ENCODE data around the gene HERPUD1. TPM values are rescaled to one million over a fixed set of nuclear protein-coding genes. Genes with fewer than 3 reads are reported as not detected.
"Not testable (repeated sequence)": the region's sequence is repeated elsewhere in the genome, so short reads cannot be mapped to it uniquely, and the experiment has no call there.

HERPUD1 gene
- polyA plus RNA-seq, 10 donors, result 62.5 to 98.4 (median 72.7) TPM

DNA sequence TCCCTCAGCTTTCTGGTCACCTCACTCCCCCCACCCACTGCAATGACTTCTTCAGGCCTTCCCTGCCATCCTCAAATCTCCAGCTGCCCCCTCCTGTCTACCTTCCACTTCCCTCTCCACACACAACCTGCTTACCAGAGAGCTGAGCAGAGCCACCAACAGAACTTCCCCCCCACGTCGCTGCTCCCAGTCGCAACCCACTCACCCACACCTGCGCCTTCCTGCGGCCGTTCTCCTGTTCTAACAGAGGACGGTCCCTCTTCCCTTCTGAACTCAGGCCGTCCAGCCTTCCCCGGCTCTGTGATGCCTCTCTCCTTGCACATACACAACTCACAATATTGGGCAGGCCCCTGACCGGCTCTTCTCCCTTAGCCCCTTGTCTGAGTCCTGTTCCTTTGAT is 43.8 kb downstream of the HERPUD1 start:
- no peak for DNase-seq

GRCh38 chr16:56977216-56977615 is 45.3 kb downstream of the HERPUD1 start:
- no peak for DNase-seq

GRCh38 chr16:56977823-56978430 is 46.0 kb downstream of the HERPUD1 start:
- no peak for DNase-seq

GRCh38 chr16:56980201-56980535 is 48.2 kb downstream of the HERPUD1 start:
- DNase-seq, result no peak

DNA sequence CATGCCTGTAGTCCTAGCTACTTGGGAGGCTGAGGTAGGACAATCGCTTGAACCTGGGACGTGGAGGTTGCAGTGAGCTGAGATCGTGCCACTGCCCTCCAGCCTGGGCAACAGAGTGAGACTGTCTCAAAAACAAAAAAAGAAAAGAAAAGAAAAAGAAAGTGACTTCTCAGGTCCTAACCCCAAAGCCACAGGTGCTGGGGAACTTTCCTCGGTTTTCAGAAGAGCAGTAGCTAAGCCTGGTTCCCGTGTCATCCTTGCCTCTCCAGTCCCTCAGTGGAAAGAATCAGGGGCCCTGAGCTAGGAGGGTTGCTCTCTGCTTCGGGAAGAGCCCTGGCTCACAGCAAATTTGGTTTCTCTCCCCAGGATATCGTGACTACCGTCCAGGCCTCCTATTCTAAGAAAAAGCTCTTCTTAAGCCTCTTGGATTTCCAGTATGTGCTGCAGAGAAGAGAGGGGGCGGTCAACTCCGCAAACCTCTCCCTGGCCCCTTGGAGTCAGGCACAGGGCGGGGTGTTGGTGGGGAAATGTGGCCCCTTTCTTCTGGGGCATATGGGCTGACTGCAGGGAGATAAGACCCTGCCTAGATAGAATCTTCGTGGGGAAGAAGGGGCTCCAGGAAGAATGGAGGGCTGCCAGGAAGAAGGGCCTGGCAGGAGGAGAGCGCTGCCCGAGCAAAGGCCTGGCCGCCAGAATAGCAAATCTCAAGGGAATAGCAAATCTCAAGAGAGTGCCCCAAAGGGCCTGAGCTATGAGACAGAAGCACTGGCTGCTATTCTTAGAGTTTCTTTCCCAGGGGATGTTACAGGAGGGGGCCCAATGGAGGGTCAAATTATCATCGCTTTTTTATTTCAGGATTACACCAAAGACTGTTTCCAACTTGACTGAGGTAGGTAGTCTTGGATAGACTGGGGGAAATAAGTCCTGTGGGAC is 49.1 kb downstream of the HERPUD1 start:
- peak in 1 of 3 donors; percentile 47 for DNase-seq

GRCh38 chr16:56981729-56982271 is 49.9 kb downstream of the HERPUD1 start:
- no peak for DNase-seq

DNA sequence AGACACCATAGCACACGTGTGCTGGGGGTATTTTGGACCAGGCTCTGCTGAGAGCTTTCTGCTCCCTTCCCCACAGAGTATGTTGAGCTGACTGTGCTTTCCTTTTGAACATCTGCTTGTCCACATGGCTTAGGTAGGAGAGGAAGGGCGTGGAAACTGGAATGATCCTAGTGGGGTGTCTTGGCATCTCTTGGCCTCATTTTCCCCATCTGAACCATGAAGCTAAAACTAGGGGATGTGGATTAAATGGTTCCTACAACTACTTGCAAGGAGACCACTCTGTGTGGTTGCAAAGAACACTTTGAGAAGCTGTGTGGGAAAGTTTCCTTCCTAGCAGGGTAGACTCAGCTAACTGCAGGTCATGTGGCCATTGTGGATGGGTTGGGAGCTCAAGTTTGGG is 50.8 kb downstream of the HERPUD1 start:
- no peak for DNase-seq

DNA sequence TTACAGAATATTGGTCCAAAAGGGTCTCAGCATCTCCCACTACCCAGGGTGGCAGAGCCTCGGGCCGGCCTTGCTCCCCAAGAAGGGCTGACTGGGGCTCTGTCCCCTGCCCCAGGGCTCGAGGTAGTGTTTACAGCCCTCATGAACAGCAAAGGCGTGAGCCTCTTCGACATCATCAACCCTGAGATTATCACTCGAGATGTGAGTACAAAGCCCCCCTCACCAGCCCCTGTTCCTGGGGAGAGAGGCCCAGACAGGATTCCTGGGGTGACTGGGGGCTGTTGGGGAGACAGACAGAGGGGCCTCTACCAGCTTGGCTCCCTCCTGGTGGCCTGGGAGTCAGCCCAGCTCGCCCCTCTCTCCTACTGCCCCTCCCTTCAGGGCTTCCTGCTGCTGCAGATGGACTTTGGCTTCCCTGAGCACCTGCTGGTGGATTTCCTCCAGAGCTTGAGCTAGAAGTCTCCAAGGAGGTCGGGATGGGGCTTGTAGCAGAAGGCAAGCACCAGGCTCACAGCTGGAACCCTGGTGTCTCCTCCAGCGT is 51.3 kb downstream of the HERPUD1 start:
- no peak for DNase-seq

DNA sequence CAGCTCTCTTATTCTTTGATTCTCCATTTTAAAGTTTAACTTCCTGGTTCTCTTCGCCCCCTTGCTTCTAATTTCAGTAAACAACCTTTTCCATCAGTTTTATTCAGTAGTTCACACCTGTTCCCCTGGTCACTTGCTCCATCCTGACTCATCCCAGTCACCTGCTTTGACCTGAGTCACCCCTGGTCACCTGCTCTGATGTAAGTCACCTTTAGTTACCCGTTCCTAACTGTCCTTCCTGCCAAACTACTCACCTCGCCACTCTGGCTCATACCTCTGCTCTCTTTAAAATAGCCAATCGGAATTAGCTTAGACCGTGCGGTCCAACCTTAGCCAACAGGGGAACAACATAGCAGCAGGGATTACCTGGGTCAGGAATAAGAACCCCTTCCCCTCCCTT is 52.7 kb downstream of the HERPUD1 start:
- no peak for DNase-seq

DNA sequence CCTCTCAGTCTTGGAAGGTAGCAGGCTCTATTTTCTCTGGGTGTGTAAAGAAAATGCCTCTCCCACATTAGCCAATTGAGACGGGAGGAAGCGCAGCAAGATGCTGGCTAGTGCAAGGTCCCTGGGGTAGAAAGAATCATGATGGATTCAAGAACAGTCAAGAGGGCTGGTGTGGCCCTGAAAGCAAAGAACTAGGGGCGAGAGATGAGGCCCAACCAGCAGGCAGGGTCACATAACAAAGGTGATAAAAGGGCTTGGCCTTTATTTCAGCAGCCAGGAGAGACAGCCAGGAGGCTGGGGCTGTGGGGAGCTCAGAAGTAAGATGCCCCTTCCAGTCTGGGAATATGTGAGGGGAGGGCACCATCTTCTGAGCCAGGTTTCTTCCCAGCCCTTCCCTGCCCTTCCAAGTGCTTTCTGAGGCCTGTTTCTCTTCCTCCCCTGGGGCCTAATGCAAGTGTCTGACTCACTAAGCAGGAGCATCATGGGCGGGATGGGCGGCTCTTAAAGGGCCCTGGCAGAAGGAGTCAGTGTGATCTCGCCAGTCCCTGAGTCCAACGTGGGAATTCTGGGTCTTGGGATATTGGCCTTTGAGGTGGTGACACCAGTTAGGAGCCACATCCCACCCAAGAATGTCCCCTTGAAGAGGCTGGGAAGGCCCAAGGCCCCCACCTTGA is 53.5 kb downstream of the HERPUD1 start:
- DNase-seq, result peak in 2 of 3 donors; percentile 64 to 69

DNA sequence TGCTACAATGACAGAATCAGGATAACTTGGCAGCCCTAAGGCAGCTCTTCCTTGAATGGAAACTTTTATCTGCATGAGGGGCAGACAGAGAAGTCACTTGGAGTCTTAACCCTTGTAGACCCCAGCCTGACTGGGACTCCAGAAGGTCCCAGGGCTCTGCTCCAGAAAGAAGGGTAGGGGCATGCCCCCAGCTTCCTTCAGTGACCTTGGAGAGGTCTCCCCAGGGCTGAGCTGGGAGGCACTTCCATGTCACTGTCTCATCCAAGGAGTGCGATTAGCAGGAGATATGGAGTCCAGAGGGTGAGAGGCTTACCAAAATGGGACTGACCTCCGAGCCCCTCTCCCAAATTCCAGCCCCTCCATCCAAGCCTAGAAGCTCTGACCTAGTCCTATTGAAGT is 54.0 kb downstream of the HERPUD1 start:
- DNase-seq, result no peak

- no peak for DNase-seq
Observed at GRCh38 chr16:56986361-56986760, 54.4 kb downstream of the HERPUD1 start.

GRCh38 chr16:56986908-56987307 is 55.0 kb downstream of the HERPUD1 start:
- not testable (repeated sequence) for DNase-seq

GRCh38 chr16:56987692-56988091 is 55.8 kb downstream of the HERPUD1 start:
- DNase-seq, result no peak

DNA sequence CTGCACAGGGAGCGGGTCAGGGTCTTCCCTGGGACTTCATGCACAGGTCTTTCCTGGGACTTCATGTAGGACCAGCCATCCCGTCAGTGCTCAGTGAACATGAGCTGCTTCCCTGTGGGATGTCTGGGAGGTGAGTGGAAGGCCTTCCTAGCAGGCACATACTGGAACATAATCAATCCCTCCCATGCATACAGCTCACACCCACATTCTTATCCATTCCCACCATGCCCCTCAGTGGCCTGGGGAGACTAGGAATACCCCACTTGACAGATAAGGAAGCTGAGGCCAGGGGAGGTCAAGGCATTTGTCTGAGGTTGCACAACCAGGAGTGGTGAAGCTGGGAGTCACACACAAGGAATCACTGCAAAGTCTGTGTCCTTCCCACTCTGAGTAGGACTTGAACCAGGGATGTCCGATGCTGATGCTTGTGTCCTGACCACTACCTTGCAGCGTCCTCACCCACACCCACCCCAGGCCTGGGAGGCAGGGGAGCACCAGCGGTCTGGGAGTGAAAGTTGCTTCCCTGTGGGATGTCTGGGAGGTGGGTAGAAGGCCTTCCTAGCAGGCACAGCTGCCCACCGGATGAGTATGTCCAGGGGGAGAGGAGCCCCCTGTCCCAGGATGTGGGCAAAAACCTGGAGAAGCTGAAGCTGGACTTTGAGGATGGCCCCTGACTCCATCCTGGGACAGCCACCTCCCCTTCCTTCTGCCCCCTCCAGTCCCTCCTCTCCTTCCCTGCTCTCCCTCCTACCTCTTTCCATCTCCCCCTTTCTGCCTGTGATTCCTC is 56.4 kb downstream of the HERPUD1 start:
- DNase-seq, result no peak

DNA sequence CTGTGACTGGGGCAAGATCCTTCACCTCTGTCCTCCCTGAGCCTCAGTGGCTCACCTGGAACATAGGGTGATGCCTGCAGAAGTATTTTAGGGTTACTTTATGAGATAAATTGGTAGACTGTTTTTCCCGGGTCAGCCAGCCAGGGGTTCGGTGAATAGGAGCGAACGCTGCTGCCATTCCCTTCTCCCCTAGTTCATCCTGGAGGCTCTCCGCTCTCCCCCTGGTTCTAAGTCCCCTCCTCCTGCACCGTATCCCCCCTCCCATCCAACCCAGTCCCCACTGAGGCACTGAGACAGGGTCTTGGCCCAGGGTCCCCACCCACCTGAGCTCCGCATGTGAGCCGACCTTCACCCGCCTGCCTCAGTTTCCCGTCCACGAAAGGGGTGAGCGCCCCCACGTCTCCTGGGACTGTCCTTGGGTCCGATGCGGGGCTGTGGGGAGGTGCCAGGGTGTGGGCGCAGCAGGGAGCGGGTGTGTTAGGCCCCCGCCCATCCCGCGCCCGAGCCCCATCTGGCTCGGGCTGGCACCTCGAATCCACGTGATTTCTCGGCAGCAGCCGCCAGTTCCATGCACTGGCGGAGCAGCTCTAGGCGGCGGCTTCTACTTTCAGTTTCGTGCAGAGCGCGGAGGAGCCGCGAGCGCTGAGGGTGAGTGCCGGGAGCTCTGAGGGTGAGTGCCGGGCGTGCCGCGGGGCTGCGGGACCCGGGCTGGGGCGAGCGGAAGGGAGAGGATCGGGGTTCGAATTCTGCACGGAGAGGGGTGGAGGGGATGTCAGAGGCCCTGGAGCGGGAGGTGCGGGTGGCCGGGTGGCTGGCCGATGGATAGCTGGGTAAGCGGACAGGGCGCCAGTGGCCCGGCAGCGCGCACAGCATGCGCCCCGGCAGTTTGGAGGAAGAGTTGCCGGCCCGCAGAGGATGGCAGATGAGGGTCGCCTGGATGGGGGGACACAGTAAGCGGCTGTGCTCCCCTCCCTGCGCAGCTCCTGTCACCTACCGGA is 57.3 kb downstream of the HERPUD1 start, which contains the start of gene NLRC5:
Gene NLRC5 (plus strand): TSS at position 610 of the 998 bp plus-strand sequence. CDS start 31,156 bp downstream, outside the sequence.
- DNase-seq, result peak; percentile 74 to 94 (median 75)

DNA sequence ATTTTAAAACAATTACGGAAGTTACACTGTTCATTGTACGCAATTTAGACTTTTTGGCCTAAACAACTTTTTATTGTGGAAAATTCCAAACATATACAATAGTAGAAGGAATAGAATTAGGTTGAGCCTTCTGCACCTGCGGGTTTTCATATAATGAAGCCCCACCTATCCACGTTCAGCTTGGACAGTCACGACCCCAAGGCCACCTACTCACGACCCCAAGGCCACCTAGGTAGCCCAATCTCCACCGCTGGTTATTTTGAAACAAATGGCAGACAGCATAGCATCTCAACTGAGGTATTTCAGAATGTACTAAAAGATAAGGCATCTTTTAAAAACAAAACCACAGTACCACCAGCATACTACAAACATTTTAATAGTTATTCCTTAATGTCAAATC is 58.0 kb downstream of the HERPUD1 start:
- no peak for DNase-seq

DNA sequence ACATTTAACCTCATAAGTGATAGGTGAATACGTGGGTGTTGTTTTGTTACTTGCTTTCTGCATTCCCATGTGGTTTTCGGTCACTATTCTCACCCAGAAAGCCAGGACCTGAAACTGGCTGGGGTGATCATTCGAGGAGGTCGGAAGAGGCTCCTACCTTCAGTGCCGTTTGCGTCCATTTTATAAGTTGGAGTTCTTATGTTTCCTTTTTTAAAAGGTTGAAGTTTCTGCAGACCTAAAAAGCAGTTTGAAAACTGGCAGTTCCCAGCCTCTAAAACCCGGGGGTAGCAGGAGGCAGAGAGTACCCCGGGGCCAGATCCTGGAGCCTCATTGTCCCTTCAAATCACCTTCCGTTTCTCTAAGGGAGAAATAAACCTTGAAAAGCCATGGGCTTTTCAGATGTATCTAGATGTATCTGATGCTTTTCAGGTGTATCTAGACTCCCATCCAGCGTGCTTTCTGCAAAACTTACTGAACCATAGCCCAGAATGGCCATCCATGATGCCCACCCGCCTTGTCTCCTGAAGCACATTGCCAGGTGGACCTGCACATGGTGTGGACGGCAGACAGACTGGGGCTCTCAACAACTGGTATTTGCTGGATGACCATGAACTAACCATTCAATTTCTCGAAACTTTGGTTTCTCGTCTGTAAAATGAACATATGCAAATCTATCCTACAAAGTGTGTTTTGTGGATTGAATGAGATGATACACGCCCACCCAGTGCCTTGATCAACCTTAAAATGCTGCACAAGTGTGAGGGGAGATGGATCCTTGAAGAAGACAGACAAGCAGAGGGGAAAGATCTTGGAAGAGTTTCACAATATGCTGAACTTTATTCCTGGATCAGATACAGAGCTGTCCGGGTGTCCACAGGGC is 58.7 kb downstream of the HERPUD1 start:
- no peak for DNase-seq

GRCh38 chr16:56992431-56992830 is 60.5 kb downstream of the HERPUD1 start:
- DNase-seq, result not testable (repeated sequence)
